Breast epithelium (tissue), 4 donors: Measurements from ENCODE around the gene SPINK8. TPM values are rescaled to one million over a fixed set of nuclear protein-coding genes. Genes with fewer than 3 reads are reported as not detected.
A peak's percentile ranks its signal among the peaks of the same experiment; 100 is the strongest.
"Not testable (repeated sequence)": the region's sequence is repeated elsewhere in the genome, so short reads cannot be mapped to it uniquely, and the experiment has no call there.

Source experiments
- DNase-seq, 2 donors: peaks; one replicate each; pipeline ENCODE4 v3.0.0-alpha.2; 2019; ENCODE audit warnings: low spot score in 2 of 2
- H3K27ac ChIP-seq, 2 donors: fragments of 200-600 bp; sonication (generic) in 1 of 2; one replicate each; pipeline ENCODE4 v1.5.1; 2016 to 2019; ENCODE audit warnings: mild to moderate bottlenecking in 1 of 2
- H3K27me3 ChIP-seq, 2 donors: fragments of 200-600 bp; sonication (generic) in 1 of 2; one replicate each; pipeline versions ENCODE4 v1.5.1 to v1.6.0; 2017 to 2019; ENCODE audit warnings: control low read depth in 1 of 2, mild to moderate bottlenecking in 1 of 2
- H3K36me3 ChIP-seq: fragments of 200-600 bp; one replicate; pipeline ENCODE4 v1.5.1; 2019
- H3K4me1 ChIP-seq, 2 donors: fragments of 200-600 bp; sonication (generic); one replicate each; pipeline ENCODE4 v1.5.1; 2016 to 2019; ENCODE audit warnings: control low read depth in 1 of 2
- H3K4me3 ChIP-seq, 3 donors: fragments of 200-600 bp; sonication (generic); 1 replicate in 2 of 3; 2 replicates in 1 of 3; pipeline ENCODE4 v1.5.1; 2016 to 2019; ENCODE audit warnings: mild to moderate bottlenecking in 3 of 3, moderate library complexity in 2 of 3
- H3K9me3 ChIP-seq, 2 donors: fragments of 200-600 bp; sonication (generic) in 1 of 2; one replicate each; pipeline ENCODE4 v1.5.1; 2016 to 2019; ENCODE audit warnings: control low read depth in 1 of 2
- POLR2A ChIP-seq: fragments of 450-650 bp; IDR thresholded peaks from one replicate; pipeline ENCODE4 v1.6.1; 2016; ENCODE audit warnings: antibody characterized with exemption, mild to moderate bottlenecking, moderate library complexity
- POLR2AphosphoS5 ChIP-seq, 3 donors: sonication (generic); formaldehyde crosslinking; IDR thresholded peaks; one replicate each; pipeline ENCODE4 v1.6.1; 2017; ENCODE audit warnings: antibody characterized with exemption in 3 of 3
- intact Hi-C: fragments of 100-400 bp; cut with DNase I; formaldehyde crosslinking; loops from one replicate; pipeline ENCODE4 v1.15.1; 2023; ENCODE audit warnings: low total_unique reads
- total RNA-seq, 3 donors: library from RNA; depleted of rRNA; stranded (reverse); fragments of >200 nt; gene quantifications; one replicate each; pipeline ENCODE4 v1.1.0, GENCODE V29; 2016
- TF ChIP-seq, protein P1 (sequence below), 3 donors: fragments of 450-650 bp; IDR thresholded peaks; one replicate each; pipeline ENCODE4 v1.5.1; 2016 to 2017; ENCODE audit warnings: antibody characterized with exemption in 3 of 3, mild to moderate bottlenecking in 3 of 3, moderate library complexity in 3 of 3

Gene SPINK8
- total RNA-seq, 3 donors from 2014 or later, result not detected

DNA sequence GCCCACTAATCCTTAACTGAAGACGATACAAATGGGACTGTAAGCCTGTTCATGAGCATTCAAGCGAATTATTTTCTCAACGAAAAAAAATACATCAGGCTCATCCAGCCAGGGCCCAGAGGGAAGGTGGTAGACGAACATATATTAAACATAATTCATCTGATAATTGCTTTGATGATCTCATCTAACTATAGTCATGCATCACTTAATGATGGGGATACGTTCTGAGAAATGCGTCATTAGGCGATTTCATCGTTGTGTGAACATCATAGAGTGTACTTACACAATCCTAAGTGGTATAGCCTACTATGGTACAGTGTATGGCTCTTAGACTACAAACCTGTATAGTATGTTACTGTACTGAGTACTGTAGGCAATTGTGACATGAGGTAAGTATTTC is 10.0 kb upstream of the SPINK8 start:
- no peaks in the 10 kb centered on the region for H3K27me3 ChIP-seq
- no peak overlapping the region for H3K27ac ChIP-seq
- no peaks in the 10 kb centered on the region for H3K36me3 ChIP-seq
- no peak overlapping the region for H3K4me3 ChIP-seq
- DNase-seq, result no peak
- intact Hi-C loops, result no loop called here
- H3K4me1 ChIP-seq, result no peaks in the 10 kb centered on the region
- no peaks in the 10 kb centered on the region for H3K9me3 ChIP-seq
- TF ChIP-seq, protein P1, sequence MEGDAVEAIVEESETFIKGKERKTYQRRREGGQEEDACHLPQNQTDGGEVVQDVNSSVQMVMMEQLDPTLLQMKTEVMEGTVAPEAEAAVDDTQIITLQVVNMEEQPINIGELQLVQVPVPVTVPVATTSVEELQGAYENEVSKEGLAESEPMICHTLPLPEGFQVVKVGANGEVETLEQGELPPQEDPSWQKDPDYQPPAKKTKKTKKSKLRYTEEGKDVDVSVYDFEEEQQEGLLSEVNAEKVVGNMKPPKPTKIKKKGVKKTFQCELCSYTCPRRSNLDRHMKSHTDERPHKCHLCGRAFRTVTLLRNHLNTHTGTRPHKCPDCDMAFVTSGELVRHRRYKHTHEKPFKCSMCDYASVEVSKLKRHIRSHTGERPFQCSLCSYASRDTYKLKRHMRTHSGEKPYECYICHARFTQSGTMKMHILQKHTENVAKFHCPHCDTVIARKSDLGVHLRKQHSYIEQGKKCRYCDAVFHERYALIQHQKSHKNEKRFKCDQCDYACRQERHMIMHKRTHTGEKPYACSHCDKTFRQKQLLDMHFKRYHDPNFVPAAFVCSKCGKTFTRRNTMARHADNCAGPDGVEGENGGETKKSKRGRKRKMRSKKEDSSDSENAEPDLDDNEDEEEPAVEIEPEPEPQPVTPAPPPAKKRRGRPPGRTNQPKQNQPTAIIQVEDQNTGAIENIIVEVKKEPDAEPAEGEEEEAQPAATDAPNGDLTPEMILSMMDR (IDR thresholded peaks at IDR 0.05), result no peak
- TF ChIP-seq POLR2AphosphoS5 (IDR thresholded peaks at IDR 0.05), result no peak
- TF ChIP-seq POLR2A, result no peak

DNA sequence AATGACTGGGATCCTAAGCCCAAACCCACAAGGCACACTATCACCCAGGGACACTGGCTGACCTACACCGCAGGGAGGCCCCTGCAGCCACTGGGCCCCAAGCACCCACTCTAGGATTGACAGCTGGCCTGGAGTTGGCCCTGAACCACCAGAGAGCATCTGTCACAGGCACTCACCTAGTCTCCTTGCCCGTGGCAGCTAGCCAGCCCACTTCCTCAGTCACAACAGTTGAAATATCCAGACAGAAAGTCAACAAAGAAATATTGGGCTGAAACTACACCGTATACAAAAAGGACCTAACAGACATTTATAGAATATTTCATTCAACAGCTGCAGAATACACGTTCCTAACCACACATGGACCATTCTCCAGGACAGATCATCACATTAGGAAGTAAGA is 5.2 kb upstream of the SPINK8 start:
- Histone ChIP-seq H3K27me3 (no peaks in the 10 kb centered on the region), H3K4me1 (no peaks in the 10 kb centered on the region), H3K4me3 (no peak overlapping the region), H3K9me3 (no peaks in the 10 kb centered on the region), H3K27ac (no peak overlapping the region), H3K36me3 (no peaks in the 10 kb centered on the region)
- intact Hi-C loops, result no loop called here
- DNase-seq, result no peak
- no peak for TF ChIP-seq POLR2AphosphoS5 (IDR thresholded peaks at IDR 0.05)
- TF ChIP-seq, protein P1 (IDR thresholded peaks at IDR 0.05), result no peak
- TF ChIP-seq POLR2A, result no peak

GRCh38 chr3:48337536-48337935 is 4.1 kb upstream of the SPINK8 start:
- H3K27ac ChIP-seq, intact Hi-C loops, H3K9me3 ChIP-seq, H3K36me3 ChIP-seq, H3K4me1 ChIP-seq, H3K4me3 ChIP-seq, DNase-seq, H3K27me3 ChIP-seq: not testable (repeated sequence)

GRCh38 chr3:48335286-48335685 is 1.8 kb upstream of the SPINK8 start:
- H3K4me3 ChIP-seq, DNase-seq, H3K4me1 ChIP-seq, H3K9me3 ChIP-seq, intact Hi-C loops, H3K36me3 ChIP-seq, H3K27ac ChIP-seq, H3K27me3 ChIP-seq: not testable (repeated sequence)

DNA sequence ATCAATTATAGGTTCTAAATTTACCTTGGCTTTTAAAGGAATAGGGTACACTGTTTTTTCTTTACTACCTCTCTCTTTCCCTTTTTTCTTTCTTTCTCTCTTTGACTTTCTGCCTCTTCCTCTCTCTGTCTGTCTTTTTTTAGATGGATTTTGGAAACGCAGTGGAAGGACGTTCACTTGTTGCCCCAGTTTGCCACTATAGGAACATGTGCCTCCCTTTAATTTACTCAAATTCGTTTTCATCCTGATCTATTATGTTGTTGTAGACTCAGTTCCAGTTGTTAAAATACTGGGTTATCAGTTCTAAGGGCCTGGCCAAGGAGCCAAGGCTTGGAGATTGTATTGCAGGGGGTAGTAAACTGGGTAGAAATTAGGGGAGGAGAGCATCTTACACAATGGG is 1.1 kb upstream of the SPINK8 start:
- H3K27ac ChIP-seq, result no peak overlapping the region

GRCh38 chr3:48331706-48332435 is 1.6 kb downstream of the SPINK8 start:
- DNase-seq, H3K4me3 ChIP-seq, H3K27me3 ChIP-seq, H3K4me1 ChIP-seq, H3K36me3 ChIP-seq, H3K9me3 ChIP-seq, intact Hi-C loops: not testable (repeated sequence)
- peak overlapping the region; percentile 65 to 71 for H3K27ac ChIP-seq

More for the DNA sequence above, 1.1 kb upstream of the SPINK8 start:
- DNase-seq, result no peak
- H3K4me3 ChIP-seq, result no peak overlapping the region
- intact Hi-C loops, result no loop called here
- no peaks in the 10 kb centered on the region for H3K9me3 ChIP-seq
- no peaks in the 10 kb centered on the region for H3K27me3 ChIP-seq
- H3K4me1 ChIP-seq, result no peaks in the 10 kb centered on the region
- no peaks in the 10 kb centered on the region for H3K36me3 ChIP-seq
- no peak for TF ChIP-seq POLR2A
- TF ChIP-seq POLR2AphosphoS5 (IDR thresholded peaks at IDR 0.05), result no peak
- TF ChIP-seq, protein P1 (IDR thresholded peaks at IDR 0.05), result no peak

DNA sequence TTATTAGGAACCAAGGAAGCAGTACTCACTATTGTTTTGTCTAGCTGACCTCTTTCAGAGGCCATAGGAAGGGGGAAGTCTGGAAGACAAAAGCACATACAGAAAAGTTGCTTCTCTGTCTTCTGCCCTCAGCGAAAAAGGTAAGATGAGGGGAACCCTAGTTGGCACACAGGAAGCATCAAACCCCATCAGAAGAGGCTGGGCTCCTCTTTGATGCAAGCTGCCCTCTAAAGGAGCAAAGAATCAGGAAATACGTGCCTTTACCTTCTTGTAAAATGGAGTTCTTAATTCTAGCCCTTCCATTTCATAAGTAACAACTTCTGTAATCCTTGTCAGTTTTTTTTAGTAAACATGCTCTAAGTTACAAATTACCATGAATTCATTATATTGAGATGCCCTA is 12.5 kb downstream of the SPINK8 start:
- H3K9me3 ChIP-seq, result peaks cover 6 to 9% of the 10 kb centered on the region in 2 donors
- H3K27ac ChIP-seq, result no peak overlapping the region
- no peaks in the 10 kb centered on the region for H3K27me3 ChIP-seq
- no peak overlapping the region for H3K4me3 ChIP-seq
- intact Hi-C loops, result no loop called here
- H3K4me1 ChIP-seq, result no peaks in the 10 kb centered on the region
- no peaks in the 10 kb centered on the region for H3K36me3 ChIP-seq
- no peak for DNase-seq
- TF ChIP-seq POLR2A (no peak), POLR2AphosphoS5 (IDR thresholded peaks at IDR 0.05) (no peak)
- TF ChIP-seq, protein P1 (IDR thresholded peaks at IDR 0.05), result no peak
